ENCODE results near the gene CRYZL1.

CRYZL1 gene

DNA sequence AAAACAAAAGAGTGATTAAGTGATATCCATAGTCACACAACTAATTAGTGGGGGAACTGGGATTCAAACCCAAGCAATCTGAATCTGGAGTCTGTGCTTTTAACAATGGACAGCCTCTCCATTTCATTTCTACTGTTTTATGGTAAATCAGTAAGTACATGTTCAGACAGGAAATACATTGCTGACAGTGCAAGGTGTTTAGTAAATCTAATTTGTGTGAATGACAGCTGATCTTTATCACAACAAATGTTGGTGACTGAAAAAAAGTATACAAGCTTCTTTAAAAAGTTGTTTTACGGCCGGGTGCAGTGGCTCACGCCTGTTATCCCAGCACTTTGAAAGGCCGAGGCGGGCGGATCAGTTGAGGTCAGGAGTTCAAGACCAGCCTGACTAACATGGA, 73.6 kb downstream of the CRYZL1 start:
- H3K27me3 ChIP-seq (replicated peaks; ENCODE audit: control insufficient read depth, insufficient read depth, low read length), result no peaks in the 10 kb centered on the region
- TF ChIP-seq, protein P1, sequence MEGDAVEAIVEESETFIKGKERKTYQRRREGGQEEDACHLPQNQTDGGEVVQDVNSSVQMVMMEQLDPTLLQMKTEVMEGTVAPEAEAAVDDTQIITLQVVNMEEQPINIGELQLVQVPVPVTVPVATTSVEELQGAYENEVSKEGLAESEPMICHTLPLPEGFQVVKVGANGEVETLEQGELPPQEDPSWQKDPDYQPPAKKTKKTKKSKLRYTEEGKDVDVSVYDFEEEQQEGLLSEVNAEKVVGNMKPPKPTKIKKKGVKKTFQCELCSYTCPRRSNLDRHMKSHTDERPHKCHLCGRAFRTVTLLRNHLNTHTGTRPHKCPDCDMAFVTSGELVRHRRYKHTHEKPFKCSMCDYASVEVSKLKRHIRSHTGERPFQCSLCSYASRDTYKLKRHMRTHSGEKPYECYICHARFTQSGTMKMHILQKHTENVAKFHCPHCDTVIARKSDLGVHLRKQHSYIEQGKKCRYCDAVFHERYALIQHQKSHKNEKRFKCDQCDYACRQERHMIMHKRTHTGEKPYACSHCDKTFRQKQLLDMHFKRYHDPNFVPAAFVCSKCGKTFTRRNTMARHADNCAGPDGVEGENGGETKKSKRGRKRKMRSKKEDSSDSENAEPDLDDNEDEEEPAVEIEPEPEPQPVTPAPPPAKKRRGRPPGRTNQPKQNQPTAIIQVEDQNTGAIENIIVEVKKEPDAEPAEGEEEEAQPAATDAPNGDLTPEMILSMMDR (IDR thresholded peaks at IDR 0.05; ENCODE audit: insufficient read depth, low read length, poor library complexity, severe bottlenecking), result no peak
- DNase-seq (ENCODE audit: extremely low read depth, insufficient read length), result no peak
- no peak overlapping the region for H3K4me3 ChIP-seq (replicated peaks; ENCODE audit: low read depth, low read length)
- peaks cover 9% of the 10 kb centered on the region for H3K36me3 ChIP-seq (ENCODE audit: control insufficient read depth, insufficient read depth, low read length)

DNA sequence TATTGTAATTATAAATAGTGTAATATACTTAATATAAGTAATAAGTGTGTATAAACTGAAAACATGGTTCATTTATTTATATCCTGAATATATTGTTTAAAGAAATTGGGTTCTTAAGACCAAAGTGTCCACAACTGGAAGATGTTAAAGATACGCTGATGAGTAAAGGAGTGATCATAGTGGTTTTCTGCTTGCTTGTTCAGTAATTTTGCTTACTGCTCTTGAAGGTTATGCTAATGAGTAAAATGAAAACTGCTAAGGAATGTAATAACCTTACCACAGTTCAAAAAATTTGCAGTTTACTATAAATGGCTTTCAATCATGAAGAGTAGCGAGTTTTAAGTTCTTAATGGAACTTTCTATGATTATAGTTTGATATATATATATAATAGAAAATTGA, 75.0 kb downstream of the CRYZL1 start:
- no peak overlapping the region for H3K4me3 ChIP-seq (replicated peaks; ENCODE audit: low read depth, low read length)
- H3K27me3 ChIP-seq (replicated peaks; ENCODE audit: control insufficient read depth, insufficient read depth, low read length), result no peaks in the 10 kb centered on the region
- peaks cover 6% of the 10 kb centered on the region for H3K36me3 ChIP-seq (ENCODE audit: control insufficient read depth, insufficient read depth, low read length)
- no peak for DNase-seq (ENCODE audit: extremely low read depth, insufficient read length)
- TF ChIP-seq, protein P1 (IDR thresholded peaks at IDR 0.05; ENCODE audit: insufficient read depth, low read length, poor library complexity, severe bottlenecking), result no peak

DNA sequence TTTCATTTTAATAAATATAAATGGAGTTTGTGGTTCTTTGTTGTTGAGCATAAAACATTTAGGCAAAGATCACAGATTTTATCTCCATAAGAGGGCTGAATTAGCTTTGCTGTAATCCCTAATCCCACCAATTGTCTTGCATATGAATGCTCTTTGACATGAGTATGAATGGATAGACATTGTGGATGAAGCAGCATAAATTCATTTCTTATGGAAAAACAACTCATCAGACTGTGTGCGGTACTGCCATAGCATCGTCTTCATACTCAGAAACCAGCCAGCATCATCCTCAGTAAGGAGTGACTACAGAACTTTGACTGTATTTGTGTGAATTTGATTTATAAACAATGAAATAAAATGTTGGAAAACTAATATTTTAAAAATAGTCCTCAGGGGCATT, 79.2 kb downstream of the CRYZL1 start:
- H3K36me3 ChIP-seq (ENCODE audit: control insufficient read depth, insufficient read depth, low read length), result peaks cover 16% of the 10 kb centered on the region
- TF ChIP-seq, protein P1 (IDR thresholded peaks at IDR 0.05; ENCODE audit: insufficient read depth, low read length, poor library complexity, severe bottlenecking), result no peak
- H3K4me3 ChIP-seq (replicated peaks; ENCODE audit: low read depth, low read length), result no peak overlapping the region
- no peak for DNase-seq (ENCODE audit: extremely low read depth, insufficient read length)
- no peaks in the 10 kb centered on the region for H3K27me3 ChIP-seq (replicated peaks; ENCODE audit: control insufficient read depth, insufficient read depth, low read length)

DNA sequence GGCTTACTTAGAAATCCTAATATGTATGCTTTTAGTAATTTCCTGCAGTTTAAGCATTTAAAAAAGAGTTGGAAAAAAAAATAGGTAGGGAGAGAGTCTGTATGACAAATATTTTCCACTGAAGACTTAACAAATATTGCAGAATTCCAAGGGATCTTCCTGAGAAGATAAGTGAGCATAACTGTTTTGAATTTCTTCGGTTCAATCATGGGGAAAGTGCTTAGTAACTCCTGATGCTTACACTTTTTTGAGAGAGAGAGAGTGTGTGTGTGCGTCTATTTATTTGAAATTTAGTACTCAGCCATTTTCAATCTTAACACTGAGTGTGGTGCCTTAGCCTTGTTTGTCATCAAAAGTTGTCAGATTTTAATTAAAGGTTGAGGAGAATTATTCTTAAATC, 80.2 kb downstream of the CRYZL1 start:
- TF ChIP-seq, protein P1 (IDR thresholded peaks at IDR 0.05; ENCODE audit: insufficient read depth, low read length, poor library complexity, severe bottlenecking), result no peak
- Histone ChIP-seq H3K27me3 (replicated peaks; ENCODE audit: control insufficient read depth, insufficient read depth, low read length) (no peaks in the 10 kb centered on the region), H3K36me3 (ENCODE audit: control insufficient read depth, insufficient read depth, low read length) (peaks cover 18% of the 10 kb centered on the region), H3K4me3 (replicated peaks; ENCODE audit: low read depth, low read length) (no peak overlapping the region)
- no peak for DNase-seq (ENCODE audit: extremely low read depth, insufficient read length)

DNA sequence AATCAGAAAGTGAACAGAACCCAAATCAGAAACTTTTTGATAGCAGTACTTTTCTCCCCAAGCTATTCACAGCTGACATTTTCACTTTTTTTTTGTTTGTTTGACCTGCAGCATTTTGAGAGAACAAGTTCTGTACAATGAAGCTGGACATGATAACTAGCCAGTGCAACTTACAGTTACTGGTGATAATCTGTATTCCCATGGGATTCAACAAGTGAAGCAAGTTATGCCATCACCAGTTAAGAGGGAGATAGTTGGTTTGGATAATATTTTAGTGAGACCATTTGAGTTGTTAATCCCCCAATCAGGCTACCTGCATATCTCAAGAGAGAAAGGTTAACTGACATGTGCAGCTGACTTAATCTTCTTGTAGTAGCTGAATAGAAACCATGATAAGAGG, 80.6 kb downstream of the CRYZL1 start:
- Histone ChIP-seq H3K4me3 (replicated peaks; ENCODE audit: low read depth, low read length) (no peak overlapping the region), H3K36me3 (ENCODE audit: control insufficient read depth, insufficient read depth, low read length) (peaks cover 19% of the 10 kb centered on the region), H3K27me3 (replicated peaks; ENCODE audit: control insufficient read depth, insufficient read depth, low read length) (no peaks in the 10 kb centered on the region)
- no peak for DNase-seq (ENCODE audit: extremely low read depth, insufficient read length)
- TF ChIP-seq, protein P1 (IDR thresholded peaks at IDR 0.05; ENCODE audit: insufficient read depth, low read length, poor library complexity, severe bottlenecking), result no peak

DNA sequence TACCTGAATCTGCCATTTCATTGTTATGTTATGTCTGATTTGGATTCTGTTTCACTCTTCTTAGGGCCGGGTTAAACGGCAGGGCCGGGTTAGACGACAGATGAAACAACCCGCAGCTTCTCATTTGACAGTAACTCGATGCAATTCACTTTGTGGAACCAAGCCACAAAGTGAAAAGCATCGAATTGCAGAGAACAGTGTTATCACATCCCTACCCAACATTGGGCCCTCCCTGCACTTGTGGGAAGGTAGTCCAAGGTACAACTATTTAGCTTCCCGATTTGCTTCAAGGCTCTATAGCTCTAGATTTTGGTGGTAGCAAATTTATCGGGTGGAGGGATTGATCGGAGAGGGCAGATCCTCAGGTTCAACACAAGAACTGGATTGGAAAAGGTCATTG, 81.7 kb downstream of the CRYZL1 start:
- Histone ChIP-seq H3K27me3 (replicated peaks; ENCODE audit: control insufficient read depth, insufficient read depth, low read length) (no peaks in the 10 kb centered on the region), H3K36me3 (ENCODE audit: control insufficient read depth, insufficient read depth, low read length) (peaks cover 20% of the 10 kb centered on the region), H3K4me3 (replicated peaks; ENCODE audit: low read depth, low read length) (no peak overlapping the region)
- TF ChIP-seq, protein P1 (IDR thresholded peaks at IDR 0.05; ENCODE audit: insufficient read depth, low read length, poor library complexity, severe bottlenecking), result no peak
- no peak for DNase-seq (ENCODE audit: extremely low read depth, insufficient read length)

All from GM06990 (cell line).